Activated CD4-positive, alpha-beta T cell treated with anti-CD3 and anti-CD28 coated beads, Interleukin-2, amount 50 U/mL, for 1 hour (primary cell): ENCODE data around the gene RAET1G.
"Not testable (repeated sequence)": the region's sequence is repeated elsewhere in the genome, so short reads cannot be mapped to it uniquely, and the experiment has no call there.

Experiments used
- DNase-seq: peaks from one replicate; pipeline ENCODE4 v3.0.0-alpha.2; 2020

Gene RAET1G

GRCh38 chr6:149953390-149953789, 30.5 kb upstream of the RAET1G start:
- DNase-seq = not testable (repeated sequence)

- no peak for DNase-seq
These were observed 28.7 kb upstream of the RAET1G start for GRCh38 chr6:149951626-149952025.

- no peak for DNase-seq
These were observed 28.2 kb upstream of the RAET1G start for GRCh38 chr6:149951096-149951495.

GRCh38 chr6:149950423-149950822, 27.5 kb upstream of the RAET1G start:
- no peak for DNase-seq

- no peak for DNase-seq
These were observed 25.7 kb upstream of the RAET1G start for GRCh38 chr6:149948616-149949015.

- no peak for DNase-seq
These were observed 25.1 kb upstream of the RAET1G start for GRCh38 chr6:149948011-149948410.

GRCh38 chr6:149947533-149947932, 24.6 kb upstream of the RAET1G start:
- DNase-seq = not testable (repeated sequence)

- DNase-seq = not testable (repeated sequence)
These were observed 23.7 kb upstream of the RAET1G start for GRCh38 chr6:149946631-149947030.

- DNase-seq = not testable (repeated sequence)
These were observed 22.4 kb upstream of the RAET1G start for GRCh38 chr6:149945276-149945675.

- not testable (repeated sequence) for DNase-seq
These were observed 20.4 kb upstream of the RAET1G start for GRCh38 chr6:149943321-149943720.

GRCh38 chr6:149942461-149942829, 19.5 kb upstream of the RAET1G start:
- no peak for DNase-seq

GRCh38 chr6:149941583-149942460, 18.9 kb upstream of the RAET1G start, which contains the start of gene ULBP2:
TSS of gene ULBP2 (plus strand) at chr6:149942014. CDS start at chr6:149942073, 59 bp downstream.
- peak; percentile 90 for DNase-seq

GRCh38 chr6:149940672-149940982, 17.7 kb upstream of the RAET1G start:
- no peak for DNase-seq

GRCh38 chr6:149939909-149940671, 17.2 kb upstream of the RAET1G start:
- no peak for DNase-seq

GRCh38 chr6:149939356-149939648, 16.4 kb upstream of the RAET1G start:
- DNase-seq = no peak

- DNase-seq = peak; percentile 39
These were observed 15.8 kb upstream of the RAET1G start for GRCh38 chr6:149938571-149939355.

- not testable (repeated sequence) for DNase-seq
These were observed 15.2 kb upstream of the RAET1G start for GRCh38 chr6:149938013-149938570.

GRCh38 chr6:149936743-149937142, 13.8 kb upstream of the RAET1G start:
- DNase-seq = no peak

- no peak for DNase-seq
These were observed 12.7 kb upstream of the RAET1G start for GRCh38 chr6:149935668-149936067.

- no peak for DNase-seq
These were observed 12.3 kb upstream of the RAET1G start for GRCh38 chr6:149935246-149935645.

- peak; percentile 73 for DNase-seq
These were observed 11.6 kb upstream of the RAET1G start for GRCh38 chr6:149934249-149935156.

- no peak for DNase-seq
These were observed 10.5 kb upstream of the RAET1G start for GRCh38 chr6:149933461-149933860.
